CD4-positive, alpha-beta T cell treated with Interleukin-10 for 1 hour (primary cell): ENCODE results near the gene SPIN1.

ENCODE experiments used
- DNase-seq: peaks from one replicate; pipeline ENCODE4 v3.0.0-alpha.2; 2020

SPIN1 gene

GRCh38 chr9:88437210-88438146 lies 49.2 kb downstream of the SPIN1 start:
- no peak for DNase-seq

DNA sequence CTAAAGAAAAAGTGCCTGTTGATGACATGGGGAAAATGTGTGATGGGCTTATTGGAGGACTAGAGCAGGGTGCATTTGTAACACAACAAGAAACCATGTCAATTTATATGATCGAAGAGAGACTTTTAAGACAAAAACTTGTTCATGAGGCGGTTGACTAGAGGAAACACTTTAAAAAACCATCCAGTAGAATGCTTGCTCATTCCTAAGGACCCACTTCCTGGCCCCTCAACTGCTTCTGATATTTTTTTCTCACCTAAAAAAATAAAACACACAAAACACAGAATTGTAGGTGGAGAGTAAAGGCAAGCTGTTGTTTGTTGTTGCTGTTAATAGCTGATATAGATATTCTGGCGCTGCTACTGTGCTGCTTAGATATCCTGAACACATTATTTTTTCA lies 50.6 kb downstream of the SPIN1 start:
- DNase-seq, result no peak

- no peak for DNase-seq
Measured at GRCh38 chr9:88441301-88442007, 53.2 kb downstream of the SPIN1 start.

- no peak for DNase-seq
Measured at GRCh38 chr9:88443480-88444113, 55.4 kb downstream of the SPIN1 start.

DNA sequence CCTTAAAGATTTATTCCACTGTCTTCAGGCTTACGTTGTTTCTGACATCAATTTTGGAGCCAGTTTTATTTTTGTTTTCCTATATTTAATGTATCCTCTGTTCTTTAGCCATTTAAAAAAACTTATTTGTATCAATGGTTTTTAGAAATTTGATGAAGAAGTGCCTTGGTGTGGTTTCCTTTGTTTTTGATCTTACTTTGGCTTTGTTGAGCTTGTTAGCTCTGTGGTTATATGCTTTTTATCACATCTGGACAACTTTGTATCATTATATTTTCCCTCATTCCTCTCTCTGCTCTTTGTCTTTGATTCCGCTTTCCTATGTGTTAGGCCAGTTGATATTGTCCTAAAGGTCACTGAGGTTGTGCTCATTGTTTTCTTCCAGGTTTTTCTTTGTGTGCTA lies 58.5 kb downstream of the SPIN1 start:
- DNase-seq, result no peak

- no peak for DNase-seq
Measured at GRCh38 chr9:88447431-88447830, 59.2 kb downstream of the SPIN1 start.

- DNase-seq, result no peak
Measured at GRCh38 chr9:88451160-88451559, 62.9 kb downstream of the SPIN1 start.

DNA sequence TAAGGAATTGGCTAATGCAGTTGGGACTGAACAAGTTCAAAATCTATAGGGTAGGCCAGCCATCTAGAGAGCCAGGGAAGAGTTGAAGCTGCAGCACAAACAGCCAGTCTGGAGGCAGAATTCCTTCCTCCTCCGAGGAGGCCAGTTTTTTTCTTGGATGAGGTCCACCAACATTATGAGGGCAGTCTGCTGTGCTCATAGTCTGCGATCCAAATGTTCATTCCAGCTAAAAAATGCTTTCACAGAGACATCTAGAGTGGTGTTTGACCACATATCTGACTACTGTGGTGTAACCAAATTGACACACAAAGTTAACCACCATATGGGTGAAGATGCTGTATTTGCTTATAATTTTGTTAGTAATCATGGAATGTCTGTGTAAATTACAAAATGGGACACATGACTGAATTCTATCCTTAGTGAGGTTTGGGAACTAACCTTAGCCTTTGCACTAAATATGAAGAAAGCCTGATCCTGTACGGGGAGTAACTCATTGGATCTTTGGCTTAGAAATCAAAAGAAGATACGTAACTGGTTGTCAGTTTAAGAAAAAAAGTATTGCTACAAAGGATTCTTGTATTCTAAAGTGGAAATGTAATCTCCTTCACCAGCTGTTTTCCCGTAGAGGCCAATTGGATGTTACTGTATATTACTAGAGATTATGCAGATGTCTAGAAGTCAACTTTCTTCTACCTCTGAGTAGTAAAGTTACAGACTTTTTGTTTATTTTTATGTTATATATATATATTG lies 70.6 kb downstream of the SPIN1 start:
- no peak for DNase-seq

- DNase-seq, result no peak
Measured at GRCh38 chr9:88460587-88461332, 72.5 kb downstream of the SPIN1 start.

DNA sequence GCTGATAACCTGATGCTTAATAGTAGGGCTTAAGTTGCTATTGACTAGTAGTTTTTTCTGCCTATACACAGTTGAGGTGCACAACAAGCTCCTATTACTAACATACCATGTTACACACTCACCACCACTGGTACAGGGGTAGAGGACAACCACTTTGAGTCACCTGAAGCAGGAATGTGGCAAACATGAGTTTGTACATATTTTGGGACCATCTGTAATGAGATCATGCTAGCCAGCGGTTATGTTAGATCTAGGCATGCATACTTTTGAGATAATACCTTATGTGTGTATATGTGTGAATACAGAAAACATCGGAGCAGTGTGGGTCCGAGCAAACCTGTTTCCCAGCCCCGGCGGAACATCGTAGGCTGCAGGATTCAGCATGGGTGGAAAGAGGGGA lies 73.9 kb downstream of the SPIN1 start:
- DNase-seq, result no peak

- DNase-seq, result no peak
Measured at GRCh38 chr9:88464851-88465250, 76.6 kb downstream of the SPIN1 start.

- DNase-seq, result no peak
Measured at GRCh38 chr9:88468226-88468625, 80.0 kb downstream of the SPIN1 start.

- no peak for DNase-seq
Measured at GRCh38 chr9:88476491-88477271, 88.4 kb downstream of the SPIN1 start.

DNA sequence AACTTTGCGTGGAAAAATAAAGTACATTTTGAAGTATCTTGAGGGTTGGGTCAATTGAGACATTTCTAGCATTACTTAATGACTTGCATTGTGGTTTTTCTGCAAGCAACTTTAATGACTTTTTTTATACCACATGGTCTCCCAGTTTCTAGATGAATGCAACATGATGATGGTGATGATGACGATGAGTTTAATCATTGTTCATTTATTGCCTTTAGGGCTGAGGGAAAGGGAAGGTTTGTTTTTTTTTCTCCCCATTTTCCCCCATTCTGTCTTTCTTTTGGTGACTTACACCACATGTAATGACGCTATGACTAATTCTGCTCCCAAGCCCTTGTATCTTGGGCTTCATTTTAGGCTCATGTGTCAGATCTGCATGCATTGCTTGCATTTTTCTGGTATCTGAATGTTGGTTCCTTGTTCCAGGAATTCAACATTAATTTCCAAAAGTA lies 89.1 kb downstream of the SPIN1 start:
- DNase-seq, result no peak

DNA sequence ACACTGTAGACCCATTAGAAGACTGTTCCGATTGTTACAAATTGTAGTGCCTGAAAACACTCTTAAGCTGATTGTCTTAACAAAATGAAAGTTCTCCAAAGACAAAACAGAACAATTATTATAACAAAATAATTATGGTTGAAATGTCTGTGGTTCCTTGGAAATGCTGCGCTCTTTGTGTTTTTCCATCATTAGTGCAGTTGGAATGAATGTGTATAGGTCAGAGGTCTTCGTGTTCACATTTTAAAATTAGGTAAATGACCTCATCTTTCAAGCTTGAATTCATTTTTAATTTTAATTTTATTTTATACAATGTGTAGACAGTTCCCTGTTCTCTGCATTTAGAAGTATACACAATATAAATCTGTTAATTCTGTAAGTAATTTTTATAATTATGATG lies 90.0 kb downstream of the SPIN1 start:
- DNase-seq, result no peak

- no peak for DNase-seq
Measured at GRCh38 chr9:88481933-88482332, 93.7 kb downstream of the SPIN1 start.

- no peak for DNase-seq
Measured at GRCh38 chr9:88488166-88488565, 99.9 kb downstream of the SPIN1 start.

DNA sequence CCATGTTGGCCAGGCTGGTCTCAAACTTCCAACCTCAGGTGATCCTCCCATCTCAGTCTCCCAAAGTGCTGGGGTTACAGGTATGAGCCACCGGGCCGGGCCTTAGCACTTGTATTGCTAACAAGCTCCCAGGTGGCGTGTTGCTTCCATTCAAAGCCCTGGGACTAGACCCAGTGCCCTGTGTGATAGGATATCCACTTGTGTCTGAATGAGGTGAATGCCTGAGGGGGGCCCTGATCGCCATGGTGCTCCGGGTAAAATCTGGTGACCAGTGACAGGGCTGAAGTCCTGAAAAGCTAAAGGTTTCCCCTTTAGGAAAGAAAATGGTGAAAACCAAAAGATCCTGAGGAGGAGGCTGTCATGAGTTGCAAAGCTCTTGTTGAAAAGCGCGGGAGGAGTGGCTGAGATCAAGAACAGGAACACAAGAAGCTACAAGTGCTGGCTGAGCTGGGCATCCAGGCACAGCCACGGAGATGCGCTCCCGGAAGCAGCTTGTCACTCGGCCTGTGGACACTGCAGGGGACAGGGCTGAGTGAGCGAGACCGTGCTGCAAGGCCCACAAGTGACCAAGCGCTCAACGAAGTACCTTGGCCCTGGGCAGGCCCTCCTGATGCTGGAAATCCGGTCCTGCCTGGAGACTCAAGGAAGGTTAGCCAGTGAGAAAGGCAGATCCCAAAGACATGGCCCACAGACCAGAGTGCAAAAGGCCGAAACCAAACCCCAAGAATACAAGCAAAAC lies 106.9 kb downstream of the SPIN1 start:
- no peak for DNase-seq

DNA sequence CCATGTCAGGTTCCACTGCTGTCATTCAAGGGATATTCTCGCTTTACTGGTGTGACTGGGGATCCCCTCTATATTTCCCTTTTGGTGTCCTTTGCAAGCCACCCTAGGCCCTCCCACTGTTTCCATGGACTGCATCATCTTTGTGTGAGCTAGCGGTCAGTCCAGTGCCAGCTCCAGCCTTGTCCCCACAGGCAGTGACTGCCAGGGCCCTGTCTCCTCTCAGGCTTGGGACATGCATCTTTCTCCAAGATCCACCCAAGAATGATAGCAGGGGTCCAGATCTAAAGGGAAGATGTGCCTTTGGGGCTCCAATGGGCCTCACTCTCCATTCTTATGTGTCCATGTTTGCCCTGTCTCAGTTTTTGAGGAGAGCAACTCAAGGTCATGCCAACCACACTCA lies 109.0 kb downstream of the SPIN1 start:
- no peak for DNase-seq

DNA sequence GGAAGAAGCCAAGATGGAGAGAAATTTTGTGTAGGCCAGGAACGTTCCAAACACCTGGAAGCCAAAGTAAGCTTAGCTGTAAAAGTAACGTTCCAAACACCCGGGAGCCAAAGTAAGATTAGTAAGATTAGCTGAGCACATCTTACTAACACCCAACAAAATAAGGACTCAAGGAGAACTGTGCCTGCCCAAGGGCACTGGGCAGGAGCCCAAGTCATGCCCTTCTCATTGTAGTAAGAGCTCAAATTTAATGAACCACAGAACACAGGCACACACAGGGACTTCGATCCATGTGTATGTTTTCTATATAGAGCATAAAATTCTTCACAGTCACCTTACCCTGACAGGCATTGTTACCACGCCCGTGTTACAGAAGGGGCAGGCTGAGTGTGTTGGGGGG lies 110.6 kb downstream of the SPIN1 start:
- DNase-seq, result no peak

- DNase-seq, result no peak
Measured at GRCh38 chr9:88501086-88501485, 112.8 kb downstream of the SPIN1 start.
